ENCODE measurements around the gene KIAA1210.

DNA sequence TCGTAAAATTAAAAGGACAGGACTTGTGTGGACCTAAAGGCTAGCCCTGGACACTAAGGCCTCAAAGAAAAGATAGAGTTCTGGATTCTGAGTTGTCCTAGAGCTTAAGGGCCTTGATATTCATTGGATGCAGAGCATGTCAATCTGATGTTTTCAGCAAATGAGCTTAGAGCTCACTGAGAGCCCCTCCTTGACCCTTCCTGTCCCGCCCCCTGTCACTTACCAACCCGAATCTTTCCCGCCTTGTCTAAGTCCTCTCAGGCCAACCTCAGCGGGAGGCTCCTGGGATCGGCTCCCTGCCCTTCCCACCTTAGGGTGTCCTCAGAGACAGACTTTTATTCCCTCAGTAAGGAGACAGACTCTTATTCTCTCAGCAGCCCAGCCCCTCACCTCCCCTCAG is 54.9 kb downstream of the KIAA1210 start, which contains the start of gene CT47C1:
- TF ChIP-seq, protein P1, sequence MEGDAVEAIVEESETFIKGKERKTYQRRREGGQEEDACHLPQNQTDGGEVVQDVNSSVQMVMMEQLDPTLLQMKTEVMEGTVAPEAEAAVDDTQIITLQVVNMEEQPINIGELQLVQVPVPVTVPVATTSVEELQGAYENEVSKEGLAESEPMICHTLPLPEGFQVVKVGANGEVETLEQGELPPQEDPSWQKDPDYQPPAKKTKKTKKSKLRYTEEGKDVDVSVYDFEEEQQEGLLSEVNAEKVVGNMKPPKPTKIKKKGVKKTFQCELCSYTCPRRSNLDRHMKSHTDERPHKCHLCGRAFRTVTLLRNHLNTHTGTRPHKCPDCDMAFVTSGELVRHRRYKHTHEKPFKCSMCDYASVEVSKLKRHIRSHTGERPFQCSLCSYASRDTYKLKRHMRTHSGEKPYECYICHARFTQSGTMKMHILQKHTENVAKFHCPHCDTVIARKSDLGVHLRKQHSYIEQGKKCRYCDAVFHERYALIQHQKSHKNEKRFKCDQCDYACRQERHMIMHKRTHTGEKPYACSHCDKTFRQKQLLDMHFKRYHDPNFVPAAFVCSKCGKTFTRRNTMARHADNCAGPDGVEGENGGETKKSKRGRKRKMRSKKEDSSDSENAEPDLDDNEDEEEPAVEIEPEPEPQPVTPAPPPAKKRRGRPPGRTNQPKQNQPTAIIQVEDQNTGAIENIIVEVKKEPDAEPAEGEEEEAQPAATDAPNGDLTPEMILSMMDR (IDR thresholded peaks at IDR 0.05), result no peak
- TF ChIP-seq POLR2A (IDR thresholded peaks at IDR 0.05), result no peak

Measured in ovary (tissue), 3 donors.